K562 (cell line): ENCODE measurements around the gene ZNF837. TPM values are rescaled to one million over a fixed set of nuclear protein-coding genes. Genes with fewer than 3 reads are reported as not detected.

Experiments used
- E2F8 ChIP-seq: fragments of 450-650 bp; IDR thresholded peaks from 2 replicates; pipeline ENCODE4 v1.7.1; 2018; ENCODE audit warnings: mild to moderate bottlenecking, low read depth; ENCODE audit not compliant: partially characterized antibody
- ESRRA ChIP-seq: fragments of 450-650 bp; IDR thresholded peaks from 2 replicates; pipeline ENCODE4 v1.6.1; 2014; ENCODE audit warnings: low read depth, mild to moderate bottlenecking, moderate library complexity, borderline replicate concordance
- JUND ChIP-seq, 2 experiments: IDR thresholded peaks; 2 replicates in 1 of 2; 3 replicates in 1 of 2; pipeline ENCODE4 v1.6.1; 2011; ENCODE audit warnings: borderline replicate concordance in 2 of 2, low read depth in 2 of 2, low read length in 2 of 2, improper control_type of control experiment in 1 of 2, missing biosample characterization in 1 of 2, missing genetic modification characterization in 1 of 2, missing genetic modification reagents in 1 of 2
- NFATC3 ChIP-seq: fragments of 450-650 bp; IDR thresholded peaks from 2 replicates; pipeline ENCODE4 v1.6.1; 2017; ENCODE audit warnings: mild to moderate bottlenecking
- NFXL1 ChIP-seq: fragments of 450-650 bp; formaldehyde crosslinking; IDR thresholded peaks from 2 replicates; pipeline ENCODE4 v1.4.0; 2021; ENCODE audit warnings: mild to moderate bottlenecking
- OTX1 ChIP-seq: fragments of 450-650 bp; formaldehyde crosslinking; IDR thresholded peaks from 2 replicates; pipeline ENCODE4 v1.4.0; 2022; ENCODE audit warnings: mild to moderate bottlenecking
- PTTG1 ChIP-seq: fragments of 450-650 bp; IDR thresholded peaks from 2 replicates; pipeline ENCODE4 v1.6.1; 2016; ENCODE audit warnings: low read depth, mild to moderate bottlenecking, missing genetic modification characterization, missing compliant biosample characterization
- SAFB ChIP-seq: fragments of 200-400 bp; formaldehyde crosslinking; IDR thresholded peaks from 2 replicates; pipeline ENCODE4 v1.6.1; 2017; ENCODE audit warnings: low read depth, low read length, borderline replicate concordance
- SP1 ChIP-seq: sonication (generic); formaldehyde crosslinking; IDR thresholded peaks from 2 replicates; pipeline ENCODE4 v1.8.1; 2022; ENCODE audit warnings: mild to moderate bottlenecking, missing genetic modification reagents
- TCF15 ChIP-seq: fragments of 250-450 bp; sonication (Bioruptor Pico); IDR thresholded peaks from 2 replicates; pipeline ENCODE4 v1.8.0; 2022; ENCODE audit warnings: moderate library complexity, mild to moderate bottlenecking, inconsistent platforms
- U2AF1 ChIP-seq: fragments of 200-400 bp; formaldehyde crosslinking; optimal IDR thresholded peaks from 2 replicates; pipeline ENCODE3; 2017; ENCODE audit warnings: mild to moderate bottlenecking, low read depth, low read length, moderate library complexity
- XRCC4 ChIP-seq: IDR thresholded peaks from one replicate; pipeline ENCODE4 v1.6.1; 2011; ENCODE audit not compliant: insufficient read depth, insufficient read length; ENCODE audit errors: extremely low read depth
- YBX1 ChIP-seq: fragments of 450-650 bp; IDR thresholded peaks from 2 replicates; pipeline ENCODE4 v1.7.1; 2016; ENCODE audit warnings: mild to moderate bottlenecking
- ZFPM2 ChIP-seq: fragments of 250-450 bp; sonication (Bioruptor Pico); IDR thresholded peaks from 2 replicates; pipeline ENCODE4 v1.5.1; 2022; ENCODE audit warnings: mild to moderate bottlenecking
- ZNF124 ChIP-seq: sonication (generic); formaldehyde crosslinking; IDR thresholded peaks from 2 replicates; pipeline ENCODE4 v1.8.1; 2022; ENCODE audit warnings: missing genetic modification reagents
- ZNF316 ChIP-seq: fragments of 450-650 bp; IDR thresholded peaks from 2 replicates; pipeline ENCODE4 v1.6.1; 2016
- ZNF589 ChIP-seq: fragments of 200-800 bp; sonication (Bioruptor generic); IDR thresholded peaks from 2 replicates; pipeline ENCODE4 v1.6.1; 2016; ENCODE audit warnings: low read depth, missing genetic modification characterization, missing compliant biosample characterization
- ZSCAN32 ChIP-seq: fragments of 450-650 bp; formaldehyde crosslinking; IDR thresholded peaks from 2 replicates; pipeline ENCODE4 v1.4.0; 2020; ENCODE audit warnings: mild to moderate bottlenecking, moderate library complexity
- polyA plus RNA-seq, 8 experiments: library from polyadenylated mRNA; depleted of rRNA in 4 of 8; stranded (reverse) in 5 of 8; unstranded in 3 of 8; fragments of >200 nt; fragmentation: Nextera tagmentation in 2 of 8; fragmentation: Illumina TruSeq in 1 of 8; extraction: Ambion mirVana in 2 of 8; extraction: Trizol in 1 of 8; gene quantifications; 2 replicates each; pipeline versions ENCODE4 v1.2.1 to v1.2.3, GENCODE V29; 2011 to 2014; ENCODE audit warnings: inconsistent platforms in 1 of 8, missing spikeins in 1 of 8
- total RNA-seq, 7 experiments: library from RNA; depleted of rRNA in 6 of 7; stranded (reverse); fragments of >200 nt in 6 of 7; fragmentation: Illumina TruSeq in 2 of 7; extraction: Trizol in 2 of 7; gene quantifications; 2 replicates each; pipeline versions ENCODE4 v1.2.1 to v1.2.3, GENCODE V29; 2011 to 2021; ENCODE audit warnings: low replicate concordance in 1 of 7
- TF ChIP-seq, protein P1 (sequence below), 3 experiments: IDR thresholded peaks in 2 of 3; conservative IDR thresholded peaks in 1 of 3; 2 replicates each; pipeline ENCODE4 v1.5.1; 2011 to 2012; ENCODE audit warnings: low read length in 3 of 3, mild to moderate bottlenecking in 3 of 3, control low read depth in 2 of 3, improper control_type of control experiment in 1 of 3, inconsistent platforms in 1 of 3, low read depth in 1 of 3, mixed read lengths in 1 of 3, moderate library complexity in 1 of 3; ENCODE audit not compliant: insufficient read depth in 2 of 3
- TF ChIP-seq, protein P2 (sequence below): fragments of 450-650 bp; IDR thresholded peaks from one replicate; pipeline ENCODE4 v1.6.1; 2018; ENCODE audit warnings: mild to moderate bottlenecking, moderate library complexity; ENCODE audit not compliant: partially characterized antibody
- TF ChIP-seq, protein P3 (sequence below): sonication (generic); formaldehyde crosslinking; IDR thresholded peaks from 2 replicates; pipeline ENCODE4 v1.8.0; 2022; ENCODE audit warnings: mild to moderate bottlenecking, missing genetic modification reagents

Gene ZNF837
- total and polyA plus RNA-seq, 9 of the 15 experiments (the other 6 are each of a cell fraction or from before 2014, with no cell fraction given) = 0.11 to 2.1 (median 0.57) TPM; not detected in 4

- TF ChIP-seq, protein P1, sequence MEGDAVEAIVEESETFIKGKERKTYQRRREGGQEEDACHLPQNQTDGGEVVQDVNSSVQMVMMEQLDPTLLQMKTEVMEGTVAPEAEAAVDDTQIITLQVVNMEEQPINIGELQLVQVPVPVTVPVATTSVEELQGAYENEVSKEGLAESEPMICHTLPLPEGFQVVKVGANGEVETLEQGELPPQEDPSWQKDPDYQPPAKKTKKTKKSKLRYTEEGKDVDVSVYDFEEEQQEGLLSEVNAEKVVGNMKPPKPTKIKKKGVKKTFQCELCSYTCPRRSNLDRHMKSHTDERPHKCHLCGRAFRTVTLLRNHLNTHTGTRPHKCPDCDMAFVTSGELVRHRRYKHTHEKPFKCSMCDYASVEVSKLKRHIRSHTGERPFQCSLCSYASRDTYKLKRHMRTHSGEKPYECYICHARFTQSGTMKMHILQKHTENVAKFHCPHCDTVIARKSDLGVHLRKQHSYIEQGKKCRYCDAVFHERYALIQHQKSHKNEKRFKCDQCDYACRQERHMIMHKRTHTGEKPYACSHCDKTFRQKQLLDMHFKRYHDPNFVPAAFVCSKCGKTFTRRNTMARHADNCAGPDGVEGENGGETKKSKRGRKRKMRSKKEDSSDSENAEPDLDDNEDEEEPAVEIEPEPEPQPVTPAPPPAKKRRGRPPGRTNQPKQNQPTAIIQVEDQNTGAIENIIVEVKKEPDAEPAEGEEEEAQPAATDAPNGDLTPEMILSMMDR (IDR thresholded peaks at IDR 0.05 in 2 of 3, conservative IDR thresholded peaks at IDR 0.05 in 1 of 3; ENCODE audit: insufficient read depth in 2 of 3, low read depth in 1 of 3, low read length in 3 of 3) = no peak
- TF ChIP-seq ESRRA = peak; percentile 61
- TF ChIP-seq, protein P2, sequence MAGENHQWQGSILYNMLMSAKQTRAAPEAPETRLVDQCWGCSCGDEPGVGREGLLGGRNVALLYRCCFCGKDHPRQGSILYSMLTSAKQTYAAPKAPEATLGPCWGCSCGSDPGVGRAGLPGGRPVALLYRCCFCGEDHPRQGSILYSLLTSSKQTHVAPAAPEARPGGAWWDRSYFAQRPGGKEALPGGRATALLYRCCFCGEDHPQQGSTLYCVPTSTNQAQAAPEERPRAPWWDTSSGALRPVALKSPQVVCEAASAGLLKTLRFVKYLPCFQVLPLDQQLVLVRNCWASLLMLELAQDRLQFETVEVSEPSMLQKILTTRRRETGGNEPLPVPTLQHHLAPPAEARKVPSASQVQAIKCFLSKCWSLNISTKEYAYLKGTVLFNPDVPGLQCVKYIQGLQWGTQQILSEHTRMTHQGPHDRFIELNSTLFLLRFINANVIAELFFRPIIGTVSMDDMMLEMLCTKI = no peak
- peak; percentile 88 for TF ChIP-seq E2F8
- peak; percentile 76; the same call in 1 of the 2 replicates for TF ChIP-seq SAFB
- no peak for TF ChIP-seq YBX1
- no peak for TF ChIP-seq ZSCAN32 (CRISPR knock-in tag)
- TF ChIP-seq ZNF124 (CRISPR knock-in tag) = no peak
- no peak for TF ChIP-seq PTTG1
- TF ChIP-seq ZNF589 (CRISPR knock-in tag) = peak; percentile 25; the same call in 1 of the 2 replicates
- no peak for TF ChIP-seq NFXL1 (CRISPR knock-in tag)
- no peak for TF ChIP-seq TCF15 (CRISPR knock-in tag)
- peak; percentile 97 for TF ChIP-seq U2AF1
- TF ChIP-seq NFATC3 = no peak
- TF ChIP-seq, protein P3, sequence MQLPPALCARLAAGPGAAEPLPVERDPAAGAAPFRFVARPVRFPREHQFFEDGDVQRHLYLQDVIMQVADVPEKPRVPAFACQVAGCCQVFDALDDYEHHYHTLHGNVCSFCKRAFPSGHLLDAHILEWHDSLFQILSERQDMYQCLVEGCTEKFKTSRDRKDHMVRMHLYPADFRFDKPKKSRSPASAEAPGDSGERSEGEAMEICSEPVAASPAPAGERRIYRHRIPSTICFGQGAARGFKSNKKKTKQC = no peak; the same call in 1 of the 2 replicates
- peak; percentile 69 for TF ChIP-seq JUND (IDR thresholded peaks at IDR 0.05; ENCODE audit: borderline replicate concordance, low read depth, low read length)
- peak; percentile 39; the same call in 1 of the 3 replicates for TF ChIP-seq JUND (tag; IDR thresholded peaks at IDR 0.05; ENCODE audit: borderline replicate concordance, low read depth, low read length)
- TF ChIP-seq ZNF316 = no peak
- peak; percentile 90 for TF ChIP-seq SP1 (CRISPR knock-in tag)
- 0 out of 2 replicates have a peak, but pooled peaks have one; percentile 4 for TF ChIP-seq OTX1 (CRISPR knock-in tag)
- TF ChIP-seq XRCC4 = no peak
- no peak for TF ChIP-seq ZFPM2 (CRISPR knock-in tag)
Observed at GRCh38 chr19:58380662-58381459, at the start of gene ZNF837 (continued).
